OCI-LY3 (cell line): ENCODE measurements around the gene RFX2.

Experiments used
- CTCF ChIP-seq: fragments of 200-600, 300-600 bp; sonication (generic); IDR thresholded peaks from 2 replicates; pipeline ENCODE4 v1.5.1; 2014; ENCODE audit warnings: antibody characterized with exemption, low read length, low read depth
- EZH2phosphoT487 ChIP-seq: fragments of 200-600 bp; shearing (Covaris generic); IDR thresholded peaks from 2 replicates; pipeline ENCODE4 v1.6.1; 2018; ENCODE audit warnings: antibody characterized with exemption, mixed run types, low read depth

GRCh38 chr19:6047741-6048251, 62.5 kb downstream of the RFX2 start:
- peak; percentile 96 for TF ChIP-seq CTCF
- TF ChIP-seq EZH2phosphoT487, result no peak
